Keratinocyte (primary cell): ENCODE data around the gene MIF.

Experiments used
- EZH2 ChIP-seq: IDR thresholded peaks from one replicate; pipeline ENCODE4 v1.6.1; 2012; ENCODE audit warnings: inconsistent platforms, mild to moderate bottlenecking, low read length, moderate library complexity
- TF ChIP-seq, protein P1 (sequence below), 3 experiments: IDR thresholded peaks in 1 of 3; conservative IDR thresholded peaks in 1 of 3; optimal IDR thresholded peaks in 1 of 3; 2 replicates in 2 of 3; 3 replicates in 1 of 3; pipeline versions ENCODE3 to v1.5.1; 2011; ENCODE audit warnings: low read length in 3 of 3, mild to moderate bottlenecking in 3 of 3, moderate library complexity in 2 of 3, control low read depth in 1 of 3, inconsistent platforms in 1 of 3; ENCODE audit not compliant: insufficient read depth in 2 of 3; ENCODE audit errors: extremely low read depth in 1 of 3

DNA sequence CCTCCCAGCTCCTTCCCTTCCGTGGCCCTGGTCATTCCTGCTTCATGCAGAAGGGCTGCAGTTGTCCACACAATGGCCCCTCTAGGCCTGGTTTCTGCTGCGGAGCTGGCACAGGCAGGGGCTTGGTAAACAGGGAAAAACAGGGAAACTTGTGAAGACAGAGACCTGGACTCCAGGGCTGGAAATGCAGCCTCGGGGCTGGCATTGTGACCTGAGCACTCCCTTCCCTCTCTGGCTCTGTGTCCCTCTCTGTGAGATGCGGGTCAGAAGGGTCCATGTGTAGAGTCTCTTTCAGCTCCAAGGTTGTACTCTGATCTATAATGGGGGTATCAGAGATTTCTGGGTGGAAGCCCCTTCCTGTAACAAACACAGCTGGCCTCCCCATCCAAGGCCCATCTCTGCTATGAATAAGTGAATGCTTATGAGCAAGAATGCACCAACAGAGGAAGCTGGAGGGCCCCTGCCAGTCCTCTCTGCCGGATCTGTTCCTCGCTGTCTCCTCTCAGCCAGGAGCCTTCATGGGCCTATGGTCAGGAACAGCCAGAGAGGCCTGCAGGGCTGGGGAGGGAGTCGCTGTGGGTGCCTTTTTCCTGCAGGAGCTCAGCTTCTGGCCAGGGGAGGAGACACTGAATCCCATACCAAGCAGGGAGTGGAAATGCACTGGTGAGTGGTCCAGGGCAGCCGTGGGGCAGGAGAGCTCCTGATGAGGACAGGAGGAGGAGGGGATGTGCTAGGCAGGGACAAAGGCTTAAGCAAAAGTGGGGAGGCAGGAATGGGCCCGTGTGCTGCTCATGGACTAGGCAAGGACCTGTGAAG, 48.7 kb upstream of the MIF start:
- TF ChIP-seq, protein P1, sequence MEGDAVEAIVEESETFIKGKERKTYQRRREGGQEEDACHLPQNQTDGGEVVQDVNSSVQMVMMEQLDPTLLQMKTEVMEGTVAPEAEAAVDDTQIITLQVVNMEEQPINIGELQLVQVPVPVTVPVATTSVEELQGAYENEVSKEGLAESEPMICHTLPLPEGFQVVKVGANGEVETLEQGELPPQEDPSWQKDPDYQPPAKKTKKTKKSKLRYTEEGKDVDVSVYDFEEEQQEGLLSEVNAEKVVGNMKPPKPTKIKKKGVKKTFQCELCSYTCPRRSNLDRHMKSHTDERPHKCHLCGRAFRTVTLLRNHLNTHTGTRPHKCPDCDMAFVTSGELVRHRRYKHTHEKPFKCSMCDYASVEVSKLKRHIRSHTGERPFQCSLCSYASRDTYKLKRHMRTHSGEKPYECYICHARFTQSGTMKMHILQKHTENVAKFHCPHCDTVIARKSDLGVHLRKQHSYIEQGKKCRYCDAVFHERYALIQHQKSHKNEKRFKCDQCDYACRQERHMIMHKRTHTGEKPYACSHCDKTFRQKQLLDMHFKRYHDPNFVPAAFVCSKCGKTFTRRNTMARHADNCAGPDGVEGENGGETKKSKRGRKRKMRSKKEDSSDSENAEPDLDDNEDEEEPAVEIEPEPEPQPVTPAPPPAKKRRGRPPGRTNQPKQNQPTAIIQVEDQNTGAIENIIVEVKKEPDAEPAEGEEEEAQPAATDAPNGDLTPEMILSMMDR (optimal IDR thresholded peaks at IDR 0.05 in 1 of 3, IDR thresholded peaks at IDR 0.05 in 1 of 3, conservative IDR thresholded peaks at IDR 0.05 in 1 of 3; ENCODE audit: extremely low read depth in 1 of 3, insufficient read depth in 2 of 3, low read length in 3 of 3), result no peak
- TF ChIP-seq EZH2, result no peak
